Astrocyte of the spinal cord (primary cell): ENCODE results near the gene ASPM.

ENCODE experiments used
- DNase-seq: peaks from one replicate; pipeline ENCODE4 v3.0.0; 2011; ENCODE audit warnings: low read depth, low spot score
- H3K4me3 ChIP-seq: 2 replicates; pipeline ENCODE4 v1.5.1; 2011; ENCODE audit warnings: low read depth, mild to moderate bottlenecking, low read length, moderate library complexity
- in situ Hi-C: cut with HindIII; loops from 2 replicates; pipeline ENCODE4 v1.10.0; 2017; ENCODE audit warnings: low sequenced_read_pairs
- TF ChIP-seq, protein P1 (sequence below): IDR thresholded peaks from 2 replicates; pipeline ENCODE4 v1.5.1; 2012; ENCODE audit warnings: low read depth, mild to moderate bottlenecking, low read length, inconsistent platforms

The ASPM gene

DNA sequence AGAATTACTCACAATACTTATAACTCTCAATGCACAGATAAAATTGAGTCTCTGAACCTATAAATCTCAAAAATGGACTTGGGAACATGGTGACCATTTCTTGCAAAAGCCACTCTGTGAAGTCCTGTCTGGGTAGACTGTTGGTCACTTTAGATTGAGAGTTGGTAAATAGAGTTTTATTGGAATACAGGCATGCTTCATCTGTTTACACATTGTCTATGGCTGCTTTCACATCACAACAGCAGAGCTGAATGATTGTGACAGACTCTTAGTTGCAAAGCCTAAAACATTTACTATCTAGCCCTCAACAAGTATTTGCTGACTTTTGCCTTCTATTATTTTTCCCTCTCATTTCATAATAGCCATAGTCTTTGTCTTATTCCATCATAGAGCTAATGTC, 24.1 kb upstream of the ASPM start:
- no peak overlapping the region for H3K4me3 ChIP-seq
- in situ Hi-C loops = no loop called here
- no peak for DNase-seq
- TF ChIP-seq, protein P1, sequence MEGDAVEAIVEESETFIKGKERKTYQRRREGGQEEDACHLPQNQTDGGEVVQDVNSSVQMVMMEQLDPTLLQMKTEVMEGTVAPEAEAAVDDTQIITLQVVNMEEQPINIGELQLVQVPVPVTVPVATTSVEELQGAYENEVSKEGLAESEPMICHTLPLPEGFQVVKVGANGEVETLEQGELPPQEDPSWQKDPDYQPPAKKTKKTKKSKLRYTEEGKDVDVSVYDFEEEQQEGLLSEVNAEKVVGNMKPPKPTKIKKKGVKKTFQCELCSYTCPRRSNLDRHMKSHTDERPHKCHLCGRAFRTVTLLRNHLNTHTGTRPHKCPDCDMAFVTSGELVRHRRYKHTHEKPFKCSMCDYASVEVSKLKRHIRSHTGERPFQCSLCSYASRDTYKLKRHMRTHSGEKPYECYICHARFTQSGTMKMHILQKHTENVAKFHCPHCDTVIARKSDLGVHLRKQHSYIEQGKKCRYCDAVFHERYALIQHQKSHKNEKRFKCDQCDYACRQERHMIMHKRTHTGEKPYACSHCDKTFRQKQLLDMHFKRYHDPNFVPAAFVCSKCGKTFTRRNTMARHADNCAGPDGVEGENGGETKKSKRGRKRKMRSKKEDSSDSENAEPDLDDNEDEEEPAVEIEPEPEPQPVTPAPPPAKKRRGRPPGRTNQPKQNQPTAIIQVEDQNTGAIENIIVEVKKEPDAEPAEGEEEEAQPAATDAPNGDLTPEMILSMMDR = no peak

- TF ChIP-seq, protein P1 = no peak
- H3K4me3 ChIP-seq = no peak overlapping the region
- in situ Hi-C loops = no loop called here
- no peak for DNase-seq
These were observed 13.0 kb upstream of the ASPM start for GRCh38 chr1:197159461-197159860.

- DNase-seq = no peak
- TF ChIP-seq, protein P1 = peak; percentile 24
- in situ Hi-C loops = no loop called here
- H3K4me3 ChIP-seq = no peak overlapping the region
These were observed 10.2 kb upstream of the ASPM start for GRCh38 chr1:197156692-197157091.

GRCh38 chr1:197152662-197153061, 6.2 kb upstream of the ASPM start:
- in situ Hi-C loops = no loop called here
- no peak overlapping the region for H3K4me3 ChIP-seq
- TF ChIP-seq, protein P1 = no peak
- no peak for DNase-seq

DNA sequence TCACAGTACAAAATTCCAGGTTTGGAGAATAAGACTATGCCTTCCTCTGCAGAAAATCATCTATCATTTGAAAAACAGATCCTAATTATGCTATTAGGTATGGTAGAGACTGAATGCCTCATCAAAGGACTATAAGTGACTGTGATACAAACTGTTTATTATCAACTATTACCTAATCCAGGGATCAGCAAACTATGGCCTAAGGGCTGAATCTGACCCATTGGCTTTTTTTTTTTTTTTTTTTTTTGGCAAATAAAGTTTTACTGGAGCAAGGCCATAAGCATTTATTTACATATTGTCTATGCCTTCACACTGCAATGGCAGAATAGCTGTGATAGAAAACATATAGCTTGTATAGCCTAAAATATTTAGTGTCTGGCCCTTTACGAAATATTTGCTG, 4.7 kb upstream of the ASPM start:
- in situ Hi-C loops = no loop called here
- TF ChIP-seq, protein P1 = no peak
- no peak overlapping the region for H3K4me3 ChIP-seq
- DNase-seq = no peak

DNA sequence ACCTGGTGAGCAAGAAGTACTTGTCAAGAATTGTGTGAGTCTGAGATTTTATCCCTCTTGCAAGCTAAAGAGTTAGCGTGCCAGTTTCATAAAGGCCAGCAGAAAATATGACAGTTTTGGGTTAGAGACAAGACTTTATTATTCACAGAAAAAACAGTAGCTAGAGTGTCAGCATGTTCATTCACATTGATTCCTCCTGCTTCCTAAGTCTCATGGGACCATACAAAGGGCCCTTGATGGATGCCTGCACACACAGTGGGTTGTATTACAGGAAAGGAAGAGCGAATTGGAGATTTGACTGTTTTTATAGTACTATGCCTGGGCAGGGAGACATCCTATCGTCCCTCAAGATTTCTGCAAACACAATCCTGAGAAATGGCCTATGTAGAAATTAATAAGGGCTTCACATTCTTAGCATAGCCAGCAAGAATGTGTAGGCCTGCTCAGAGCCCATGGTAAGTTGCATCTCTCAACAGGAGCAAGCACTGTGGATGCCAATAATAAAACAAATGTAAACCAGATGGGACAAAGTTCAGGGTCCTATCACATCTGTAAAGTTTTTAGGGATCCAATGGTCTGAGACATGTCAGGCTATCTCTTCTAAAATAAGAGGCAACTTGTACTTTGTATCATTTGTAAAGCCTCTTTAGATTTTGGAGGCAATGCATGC, 4.0 kb upstream of the ASPM start:
- in situ Hi-C loops = no loop called here
- TF ChIP-seq, protein P1 = no peak
- no peak for DNase-seq
- no peak overlapping the region for H3K4me3 ChIP-seq
